ENCODE data around the gene TLCD3B.
A peak's percentile ranks its signal among the peaks of the same experiment; 100 is the strongest.

The TLCD3B gene

DNA sequence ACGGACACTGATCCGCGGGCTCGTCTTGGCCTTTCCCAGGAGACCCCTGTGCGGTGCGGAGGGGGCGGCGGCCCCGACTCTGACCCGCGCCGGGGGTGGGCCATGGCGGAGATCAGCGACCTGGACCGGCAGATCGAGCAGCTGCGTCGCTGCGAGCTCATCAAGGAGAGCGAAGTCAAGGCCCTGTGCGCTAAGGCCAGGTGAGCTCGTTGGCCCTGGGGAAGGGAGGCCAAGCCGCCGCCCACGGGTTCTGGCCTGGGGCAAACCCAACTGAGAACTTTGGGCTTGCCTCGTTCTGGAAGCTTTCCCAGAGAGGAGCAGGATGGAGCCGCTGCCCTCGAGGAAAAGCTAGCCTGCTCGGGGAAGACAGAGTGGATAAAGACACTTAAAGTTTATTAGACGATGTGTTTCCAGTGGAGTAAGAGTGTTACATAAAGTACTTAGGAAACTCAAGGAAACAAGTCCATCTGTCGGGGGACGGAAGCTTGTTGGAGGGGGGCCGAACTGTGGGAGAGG, 45.3 kb upstream of the TLCD3B start:
- ATAC-seq, result peak; percentile 20

DNA sequence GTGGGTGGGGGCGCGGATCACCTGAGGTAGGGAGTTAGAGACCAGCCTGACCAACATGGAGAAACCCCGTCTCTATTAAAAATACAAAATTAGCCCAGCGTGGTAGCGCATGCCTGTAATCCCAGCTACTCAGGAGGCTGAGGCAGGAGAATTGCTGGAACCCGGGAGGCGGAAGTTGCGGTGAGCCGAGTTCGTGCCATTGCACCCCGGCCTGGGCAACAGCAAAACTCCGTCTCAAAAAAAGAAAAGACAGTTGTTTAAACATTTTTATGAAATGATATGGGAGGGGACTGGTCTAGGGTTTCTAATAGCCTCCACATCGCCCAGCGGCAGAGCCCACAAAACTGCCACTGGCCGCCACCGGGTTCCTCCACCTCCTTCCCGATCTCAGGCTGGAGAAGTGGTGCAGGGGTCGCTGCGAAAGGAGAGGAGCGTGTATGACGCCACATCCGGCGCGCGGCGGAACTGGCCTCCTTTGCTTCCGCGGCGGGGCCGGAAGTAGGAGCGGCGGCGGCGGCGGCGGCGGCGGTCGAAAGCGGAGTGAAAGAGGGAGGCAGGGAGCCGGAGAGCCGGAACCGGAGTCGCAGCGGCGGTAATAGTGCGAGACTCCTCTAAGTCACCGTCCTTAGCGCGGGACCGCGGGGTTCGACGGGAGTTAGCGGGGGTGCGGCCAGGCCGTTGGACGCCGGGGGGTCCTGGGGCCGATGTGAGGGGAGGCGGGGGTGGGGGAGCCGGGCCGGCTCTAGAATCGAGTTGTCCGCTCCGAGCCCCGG, 44.6 kb upstream of the TLCD3B start, which contains the start of gene PPP4C:
TSS of gene PPP4C (plus strand) at position 492 of the 773 bp plus-strand sequence. CDS start 384 bp downstream, outside the sequence.
- peak; percentile 94 for ATAC-seq
- TF ChIP-seq CSDC2 (CRISPR knock-in tag; IDR thresholded peaks at IDR 0.05) (no peak), ARNTL (CRISPR knock-in tag; IDR thresholded peaks at IDR 0.05; ENCODE audit: borderline replicate concordance, low read depth) (no peak), GLIS3 (CRISPR knock-in tag; IDR thresholded peaks at IDR 0.05) (peak; percentile 67; the same call in 1 of the 2 replicates)
- TF ChIP-seq, protein P1, sequence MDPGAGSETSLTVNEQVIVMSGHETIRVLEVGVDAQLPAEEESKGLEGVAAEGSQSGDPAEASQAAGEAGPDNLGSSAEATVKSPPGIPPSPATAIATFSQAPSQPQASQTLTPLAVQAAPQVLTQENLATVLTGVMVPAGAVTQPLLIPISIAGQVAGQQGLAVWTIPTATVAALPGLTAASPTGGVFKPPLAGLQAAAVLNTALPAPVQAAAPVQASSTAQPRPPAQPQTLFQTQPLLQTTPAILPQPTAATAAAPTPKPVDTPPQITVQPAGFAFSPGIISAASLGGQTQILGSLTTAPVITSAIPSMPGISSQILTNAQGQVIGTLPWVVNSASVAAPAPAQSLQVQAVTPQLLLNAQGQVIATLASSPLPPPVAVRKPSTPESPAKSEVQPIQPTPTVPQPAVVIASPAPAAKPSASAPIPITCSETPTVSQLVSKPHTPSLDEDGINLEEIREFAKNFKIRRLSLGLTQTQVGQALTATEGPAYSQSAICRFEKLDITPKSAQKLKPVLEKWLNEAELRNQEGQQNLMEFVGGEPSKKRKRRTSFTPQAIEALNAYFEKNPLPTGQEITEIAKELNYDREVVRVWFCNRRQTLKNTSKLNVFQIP (CRISPR knock-in tag; IDR thresholded peaks at IDR 0.05; ENCODE audit: borderline replicate concordance, low read depth), result no peak
- TF ChIP-seq, protein P2, sequence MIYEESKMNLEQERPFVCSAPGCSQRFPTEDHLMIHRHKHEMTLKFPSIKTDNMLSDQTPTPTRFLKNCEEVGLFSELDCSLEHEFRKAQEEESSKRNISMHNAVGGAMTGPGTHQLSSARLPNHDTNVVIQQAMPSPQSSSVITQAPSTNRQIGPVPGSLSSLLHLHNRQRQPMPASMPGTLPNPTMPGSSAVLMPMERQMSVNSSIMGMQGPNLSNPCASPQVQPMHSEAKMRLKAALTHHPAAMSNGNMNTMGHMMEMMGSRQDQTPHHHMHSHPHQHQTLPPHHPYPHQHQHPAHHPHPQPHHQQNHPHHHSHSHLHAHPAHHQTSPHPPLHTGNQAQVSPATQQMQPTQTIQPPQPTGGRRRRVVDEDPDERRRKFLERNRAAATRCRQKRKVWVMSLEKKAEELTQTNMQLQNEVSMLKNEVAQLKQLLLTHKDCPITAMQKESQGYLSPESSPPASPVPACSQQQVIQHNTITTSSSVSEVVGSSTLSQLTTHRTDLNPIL (CRISPR knock-in tag; IDR thresholded peaks at IDR 0.05; ENCODE audit: low read depth), result 0 out of 2 replicates have a peak, but pooled peaks have one; percentile 35

More for the DNA sequence above, 45.3 kb upstream of the TLCD3B start:
- no peak for TF ChIP-seq ZNF70 (CRISPR knock-in tag; IDR thresholded peaks at IDR 0.05)
- no peak for TF ChIP-seq ZC3H10 (CRISPR knock-in tag; IDR thresholded peaks at IDR 0.05)
- no peak for TF ChIP-seq TSHZ2 (CRISPR knock-in tag; IDR thresholded peaks at IDR 0.05)
- TF ChIP-seq TCF4 (CRISPR knock-in tag; IDR thresholded peaks at IDR 0.05; ENCODE audit: borderline replicate concordance), result no peak
- no peak for TF ChIP-seq ZFP3 (CRISPR knock-in tag; IDR thresholded peaks at IDR 0.05)
- no peak for TF ChIP-seq ESRRG (CRISPR knock-in tag; IDR thresholded peaks at IDR 0.05)
- no peak for TF ChIP-seq GLIS3 (CRISPR knock-in tag; IDR thresholded peaks at IDR 0.05)
- TF ChIP-seq, protein P1 (CRISPR knock-in tag; IDR thresholded peaks at IDR 0.05; ENCODE audit: borderline replicate concordance, low read depth), result no peak
- TF ChIP-seq ZFP30 (CRISPR knock-in tag; IDR thresholded peaks at IDR 0.05), result no peak
- TF ChIP-seq PPARA (CRISPR knock-in tag; IDR thresholded peaks at IDR 0.05; ENCODE audit: borderline replicate concordance), result no peak
- no peak for TF ChIP-seq ARNTL (CRISPR knock-in tag; IDR thresholded peaks at IDR 0.05; ENCODE audit: borderline replicate concordance, low read depth)
- TF ChIP-seq, protein P3, sequence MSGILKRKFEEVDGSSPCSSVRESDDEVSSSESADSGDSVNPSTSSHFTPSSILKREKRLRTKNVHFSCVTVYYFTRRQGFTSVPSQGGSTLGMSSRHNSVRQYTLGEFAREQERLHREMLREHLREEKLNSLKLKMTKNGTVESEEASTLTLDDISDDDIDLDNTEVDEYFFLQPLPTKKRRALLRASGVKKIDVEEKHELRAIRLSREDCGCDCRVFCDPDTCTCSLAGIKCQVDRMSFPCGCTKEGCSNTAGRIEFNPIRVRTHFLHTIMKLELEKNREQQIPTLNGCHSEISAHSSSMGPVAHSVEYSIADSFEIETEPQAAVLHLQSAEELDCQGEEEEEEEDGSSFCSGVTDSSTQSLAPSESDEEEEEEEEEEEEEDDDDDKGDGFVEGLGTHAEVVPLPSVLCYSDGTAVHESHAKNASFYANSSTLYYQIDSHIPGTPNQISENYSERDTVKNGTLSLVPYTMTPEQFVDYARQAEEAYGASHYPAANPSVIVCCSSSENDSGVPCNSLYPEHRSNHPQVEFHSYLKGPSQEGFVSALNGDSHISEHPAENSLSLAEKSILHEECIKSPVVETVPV (CRISPR knock-in tag; IDR thresholded peaks at IDR 0.05), result no peak
- no peak for TF ChIP-seq ISL1 (CRISPR knock-in tag; IDR thresholded peaks at IDR 0.05)

DNA sequence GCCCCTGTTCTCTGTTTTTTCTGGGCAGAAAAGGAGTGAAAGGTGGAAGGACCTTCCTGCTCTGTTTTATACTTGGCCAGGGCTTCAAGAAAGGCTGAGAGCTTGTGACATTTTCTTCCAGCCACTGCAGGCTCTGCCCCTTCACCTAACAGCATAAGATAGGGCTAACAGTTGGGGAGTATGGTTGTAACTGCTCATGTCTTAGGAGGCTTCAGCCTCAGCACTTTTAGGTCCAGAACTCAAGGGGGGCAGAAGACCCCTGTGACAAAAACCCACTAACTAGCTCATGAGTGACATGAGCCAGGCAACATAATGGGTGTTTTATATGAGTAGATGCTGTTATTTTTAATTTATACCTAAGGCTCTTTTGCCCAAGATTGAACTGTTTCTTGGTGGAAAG, 39.4 kb upstream of the TLCD3B start:
- ATAC-seq, result no peak
- TF ChIP-seq ARNTL (CRISPR knock-in tag; IDR thresholded peaks at IDR 0.05; ENCODE audit: borderline replicate concordance, low read depth) (no peak), ZFP30 (CRISPR knock-in tag; IDR thresholded peaks at IDR 0.05) (no peak), RARB (CRISPR knock-in tag; IDR thresholded peaks at IDR 0.05) (no peak), TSHZ2 (CRISPR knock-in tag; IDR thresholded peaks at IDR 0.05) (no peak), ZFP3 (CRISPR knock-in tag; IDR thresholded peaks at IDR 0.05) (no peak)
- TF ChIP-seq, protein P4, sequence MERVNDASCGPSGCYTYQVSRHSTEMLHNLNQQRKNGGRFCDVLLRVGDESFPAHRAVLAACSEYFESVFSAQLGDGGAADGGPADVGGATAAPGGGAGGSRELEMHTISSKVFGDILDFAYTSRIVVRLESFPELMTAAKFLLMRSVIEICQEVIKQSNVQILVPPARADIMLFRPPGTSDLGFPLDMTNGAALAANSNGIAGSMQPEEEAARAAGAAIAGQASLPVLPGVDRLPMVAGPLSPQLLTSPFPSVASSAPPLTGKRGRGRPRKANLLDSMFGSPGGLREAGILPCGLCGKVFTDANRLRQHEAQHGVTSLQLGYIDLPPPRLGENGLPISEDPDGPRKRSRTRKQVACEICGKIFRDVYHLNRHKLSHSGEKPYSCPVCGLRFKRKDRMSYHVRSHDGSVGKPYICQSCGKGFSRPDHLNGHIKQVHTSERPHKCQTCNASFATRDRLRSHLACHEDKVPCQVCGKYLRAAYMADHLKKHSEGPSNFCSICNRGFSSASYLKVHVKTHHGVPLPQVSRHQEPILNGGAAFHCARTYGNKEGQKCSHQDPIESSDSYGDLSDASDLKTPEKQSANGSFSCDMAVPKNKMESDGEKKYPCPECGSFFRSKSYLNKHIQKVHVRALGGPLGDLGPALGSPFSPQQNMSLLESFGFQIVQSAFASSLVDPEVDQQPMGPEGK (CRISPR knock-in tag; IDR thresholded peaks at IDR 0.05; ENCODE audit: borderline replicate concordance), result no peak
- TF ChIP-seq, protein P2 (CRISPR knock-in tag; IDR thresholded peaks at IDR 0.05; ENCODE audit: low read depth), result no peak
- TF ChIP-seq, protein P1 (CRISPR knock-in tag; IDR thresholded peaks at IDR 0.05; ENCODE audit: borderline replicate concordance, low read depth), result no peak

Measured in SK-N-SH treated with all-trans-retinoic acid at 6 μM for 48 hours (cell line).